Measurements from ENCODE around the gene SUN3. TPM values are rescaled to one million over a fixed set of nuclear protein-coding genes. Genes with fewer than 3 reads are reported as not detected.
A peak's percentile ranks its signal among the peaks of the same experiment; 100 is the strongest.

SUN3 gene
- total RNA-seq, 4 donors from 2014 or later, result not detected

- peak; percentile 77 to 78 for DNase-seq (ENCODE audit: low spot score in 2 of 2)
- Histone ChIP-seq H3K36me3 (no peaks in the 10 kb centered on the region), H3K4me1 (peaks cover 0 to 16% (median 10%) of the 10 kb centered on the region in 4 donors), H3K4me3 (peak within 1 kb of the TSS; percentile 34 to 55 (median 42)), H3K27ac (no peak within 1 kb of the TSS), H3K27me3 (peaks cover 0 to 10% of the 10 kb centered on the region in 2 donors), H3K9me3 (no peaks in the 10 kb centered on the region)
- TF ChIP-seq POLR2A (IDR thresholded peaks at IDR 0.05) (no peak), EP300 (IDR thresholded peaks at IDR 0.05) (peak in 1 of 2 donors; percentile 31), CTCF (IDR thresholded peaks at IDR 0.05) (peak in 3 of 5 experiments; percentile 35 to 53 (median 43))
- 1% methylated on average over 23 to 32 of the region's 62 CpGs for WGBS, 2 donors
These were observed 6.5 kb upstream of the SUN3 start, which contains the start of gene C7orf57 for GRCh38 chr7:48035301-48035966. Gene C7orf57, plus strand, starts transcription at chr7:48035543. Its CDS starts 766 bp downstream, at chr7:48036309.

- Histone ChIP-seq H3K27me3 (peaks cover 0 to 10% of the 10 kb centered on the region in 2 donors), H3K4me3 (no peak overlapping the region), H3K4me1 (peaks cover 0 to 16% (median 10%) of the 10 kb centered on the region in 4 donors), H3K27ac (no peak overlapping the region), H3K9me3 (no peaks in the 10 kb centered on the region), H3K36me3 (no peaks in the 10 kb centered on the region)
- WGBS, 2 donors, result 58 to 65% methylated on average over 5 of the region's 5 CpGs
- no peak for DNase-seq (ENCODE audit: low spot score in 2 of 2)
- TF ChIP-seq POLR2A (IDR thresholded peaks at IDR 0.05), result no peak
- no peak for TF ChIP-seq EP300 (IDR thresholded peaks at IDR 0.05)
- TF ChIP-seq CTCF (IDR thresholded peaks at IDR 0.05), result no peak
These were observed 5.0 kb upstream of the SUN3 start for GRCh38 chr7:48033922-48034321.

GRCh38 chr7:48031111-48031510 lies 2.2 kb upstream of the SUN3 start:
- peaks cover 0 to 13% (median 8%) of the 10 kb centered on the region in 4 donors for H3K4me1 ChIP-seq
- H3K27ac ChIP-seq, result no peak overlapping the region
- WGBS, 2 donors, result 73 to 75% methylated on average over 2 of the region's 2 CpGs
- no peak overlapping the region for H3K4me3 ChIP-seq
- no peaks in the 10 kb centered on the region for H3K9me3 ChIP-seq
- peaks cover 0 to 4% of the 10 kb centered on the region in 2 donors for H3K27me3 ChIP-seq
- H3K36me3 ChIP-seq, result no peaks in the 10 kb centered on the region
- DNase-seq (ENCODE audit: low spot score in 2 of 2), result no peak
- no peak for TF ChIP-seq POLR2A (IDR thresholded peaks at IDR 0.05)
- no peak for TF ChIP-seq EP300 (IDR thresholded peaks at IDR 0.05)
- TF ChIP-seq CTCF (IDR thresholded peaks at IDR 0.05), result no peak

GRCh38 chr7:48025624-48026023 lies 3.3 kb downstream of the SUN3 start:
- H3K27ac ChIP-seq, result no peak overlapping the region
- H3K27me3 ChIP-seq, result no peaks in the 10 kb centered on the region
- WGBS, 2 donors, result 71 to 72% methylated on average over 5 of the region's 5 CpGs
- H3K4me3 ChIP-seq, result no peak overlapping the region
- no peak for DNase-seq (ENCODE audit: low spot score in 2 of 2)
- no peak for TF ChIP-seq POLR2A (IDR thresholded peaks at IDR 0.05)
- no peak for TF ChIP-seq CTCF (IDR thresholded peaks at IDR 0.05)
- TF ChIP-seq EP300 (IDR thresholded peaks at IDR 0.05), result no peak
- H3K36me3 ChIP-seq, result no peaks in the 10 kb centered on the region
- H3K4me1 ChIP-seq, result no peaks in the 10 kb centered on the region
- H3K9me3 ChIP-seq, result peaks cover 0 to 20% (median 4%) of the 10 kb centered on the region in 4 donors

GRCh38 chr7:48017674-48018073 lies 11.2 kb downstream of the SUN3 start:
- no peaks in the 10 kb centered on the region for H3K4me1 ChIP-seq
- H3K4me3 ChIP-seq, result no peak overlapping the region
- no peak for DNase-seq (ENCODE audit: low spot score in 2 of 2)
- TF ChIP-seq CTCF (IDR thresholded peaks at IDR 0.05) (no peak), EP300 (IDR thresholded peaks at IDR 0.05) (no peak), POLR2A (IDR thresholded peaks at IDR 0.05) (no peak)
- WGBS, 2 donors, result 77 to 83% methylated on average over 4 of the region's 4 CpGs
- no peaks in the 10 kb centered on the region for H3K36me3 ChIP-seq
- H3K9me3 ChIP-seq, result peaks cover 0 to under 1% (median 0%) of the 10 kb centered on the region in 4 donors
- H3K27me3 ChIP-seq, result no peaks in the 10 kb centered on the region
- H3K27ac ChIP-seq, result no peak overlapping the region

Data from tibial nerve (tissue), 4 donors.